K562 (cell line): ENCODE results near the gene ZNF473. TPM values are rescaled to one million over a fixed set of nuclear protein-coding genes. Genes with fewer than 3 reads are reported as not detected.

Source experiments
- ARID2 ChIP-seq: fragments of 450-650 bp; IDR thresholded peaks from 2 replicates; pipeline ENCODE4 v1.6.1; 2017; ENCODE audit warnings: antibody characterized with exemption, mild to moderate bottlenecking
- BRD9 ChIP-seq: fragments of 450-650 bp; IDR thresholded peaks from 2 replicates; pipeline ENCODE4 v1.6.1; 2018; ENCODE audit warnings: low read depth; ENCODE audit not compliant: partially characterized antibody
- CEBPG ChIP-seq, 3 experiments: fragments of 200-800 bp in 1 of 3; sonication (Bioruptor generic) in 1 of 3; sonication (generic) in 1 of 3; formaldehyde crosslinking in 1 of 3; IDR thresholded peaks in 2 of 3; conservative IDR thresholded peaks in 1 of 3; 2 replicates each; pipeline versions ENCODE4 v1.6.1 to v1.8.0; 2016 to 2022; ENCODE audit warnings: missing compliant biosample characterization in 2 of 3, missing genetic modification characterization in 2 of 3, mild to moderate bottlenecking in 1 of 3, missing genetic modification reagents in 1 of 3
- CGGBP1 ChIP-seq: fragments of 250-450 bp; sonication (Bioruptor Pico); IDR thresholded peaks from 2 replicates; pipeline ENCODE4 v1.9.0; 2021; ENCODE audit warnings: mild to moderate bottlenecking
- E2F5 ChIP-seq: sonication (generic); formaldehyde crosslinking; IDR thresholded peaks from 2 replicates; pipeline ENCODE4 v1.8.0; 2022; ENCODE audit warnings: mild to moderate bottlenecking, missing genetic modification reagents
- KAT2B ChIP-seq: IDR thresholded peaks from one replicate; pipeline ENCODE4 v1.6.1; 2012; ENCODE audit warnings: low read depth, mild to moderate bottlenecking, control low read depth, inconsistent platforms, low read length, moderate library complexity
- MLX ChIP-seq, 2 experiments: fragments of 450-650 bp in 1 of 2; sonication (generic) in 1 of 2; formaldehyde crosslinking; conservative IDR thresholded peaks; 2 replicates each; pipeline versions ENCODE4 v1.4.0 to v1.8.1; 2020 to 2022; ENCODE audit warnings: mild to moderate bottlenecking in 1 of 2, missing genetic modification reagents in 1 of 2
- NFIX ChIP-seq: fragments of 250-450 bp; sonication (Bioruptor Pico); IDR thresholded peaks from 2 replicates; pipeline ENCODE4 v1.4.0; 2020; ENCODE audit warnings: low read depth, mild to moderate bottlenecking, moderate library complexity
- NONO ChIP-seq, 2 experiments: fragments of 200-400 bp in 1 of 2; fragments of 450-650 bp in 1 of 2; formaldehyde crosslinking in 1 of 2; IDR thresholded peaks; 2 replicates each; pipeline ENCODE4 v1.6.1; 2017; ENCODE audit warnings: low read depth in 2 of 2, mild to moderate bottlenecking in 2 of 2, moderate library complexity in 2 of 2, low read length in 1 of 2
- PBX2 ChIP-seq, 2 experiments: IDR thresholded peaks in 1 of 2; conservative IDR thresholded peaks in 1 of 2; 2 replicates each; pipeline ENCODE4 v1.6.1; 2016; ENCODE audit warnings: low read depth in 2 of 2, mild to moderate bottlenecking in 1 of 2, missing compliant biosample characterization in 1 of 2, missing genetic modification characterization in 1 of 2, moderate library complexity in 1 of 2
- POLR3A ChIP-seq: IDR thresholded peaks from 2 replicates; pipeline ENCODE4 v1.6.1; 2011; ENCODE audit warnings: borderline replicate concordance, mild to moderate bottlenecking, moderate library complexity; ENCODE audit not compliant: insufficient read length, insufficient read depth; ENCODE audit errors: extremely low read depth
- SAFB2 ChIP-seq: fragments of 200-400 bp; formaldehyde crosslinking; IDR thresholded peaks from 2 replicates; pipeline ENCODE4 v1.6.1; 2018; ENCODE audit warnings: borderline replicate concordance, low read length, low read depth, moderate library complexity; ENCODE audit not compliant: severe bottlenecking
- SIX5 ChIP-seq, 2 experiments: IDR thresholded peaks; 2 replicates each; pipeline ENCODE4 v1.6.1; 2011; ENCODE audit warnings: low read length in 2 of 2, borderline replicate concordance in 1 of 2, low read depth in 1 of 2, mild to moderate bottlenecking in 1 of 2, moderate library complexity in 1 of 2; ENCODE audit not compliant: insufficient read depth in 1 of 2
- SREBF2 ChIP-seq: sonication (generic); formaldehyde crosslinking; IDR thresholded peaks from 2 replicates; pipeline ENCODE4 v1.4.0; 2020; ENCODE audit warnings: mild to moderate bottlenecking, missing genetic modification reagents
- TCF3 ChIP-seq: sonication (generic); formaldehyde crosslinking; IDR thresholded peaks from 2 replicates; pipeline ENCODE4 v1.4.0; 2020; ENCODE audit warnings: mild to moderate bottlenecking, missing genetic modification reagents
- ZNF41 ChIP-seq: fragments of 250-450 bp; sonication (Bioruptor Pico); conservative IDR thresholded peaks from 2 replicates; pipeline ENCODE4 v1.4.0; 2020; ENCODE audit warnings: mild to moderate bottlenecking
- ZNF511 ChIP-seq: sonication (generic); formaldehyde crosslinking; IDR thresholded peaks from 2 replicates; pipeline ENCODE4 v1.8.0; 2022; ENCODE audit warnings: mild to moderate bottlenecking, missing genetic modification reagents
- polyA plus RNA-seq, 8 experiments: library from polyadenylated mRNA; depleted of rRNA in 4 of 8; stranded (reverse) in 5 of 8; unstranded in 3 of 8; fragments of >200 nt; fragmentation: Nextera tagmentation in 2 of 8; fragmentation: Illumina TruSeq in 1 of 8; extraction: Ambion mirVana in 2 of 8; extraction: Trizol in 1 of 8; gene quantifications; 2 replicates each; pipeline versions ENCODE4 v1.2.1 to v1.2.3, GENCODE V29; 2011 to 2014; ENCODE audit warnings: inconsistent platforms in 1 of 8, missing spikeins in 1 of 8
- total RNA-seq, 7 experiments: library from RNA; depleted of rRNA in 6 of 7; stranded (reverse); fragments of >200 nt in 6 of 7; fragmentation: Illumina TruSeq in 2 of 7; extraction: Trizol in 2 of 7; gene quantifications; 2 replicates each; pipeline versions ENCODE4 v1.2.1 to v1.2.3, GENCODE V29; 2011 to 2021; ENCODE audit warnings: low replicate concordance in 1 of 7

ZNF473 gene
- total and polyA plus RNA-seq, 9 of the 15 experiments (the other 6 are each of a cell fraction or from before 2014, with no cell fraction given): 8.2 to 34.0 (median 28.5) TPM

GRCh38 chr19:50050406-50051227, 24.8 kb downstream of the ZNF473 start (continued):
- TF ChIP-seq SAFB2: no peak
- no peak for TF ChIP-seq TCF3 (CRISPR knock-in tag)
- no peak for TF ChIP-seq KAT2B
- no peak for TF ChIP-seq ZNF41 (CRISPR knock-in tag)
- TF ChIP-seq POLR3A: no peak
- TF ChIP-seq ZNF511 (CRISPR knock-in tag): no peak
- no peak for TF ChIP-seq MLX (CRISPR knock-in tag; conservative IDR thresholded peaks at IDR 0.05)
- TF ChIP-seq PBX2 (CRISPR knock-in tag; IDR thresholded peaks at IDR 0.05; ENCODE audit: low read depth): no peak
- no peak for TF ChIP-seq PBX2 (tag; conservative IDR thresholded peaks at IDR 0.05; ENCODE audit: low read depth)
- TF ChIP-seq ARID2: no peak
- TF ChIP-seq NONO (IDR thresholded peaks at IDR 0.05; ENCODE audit: low read depth in 2 of 2, low read length in 1 of 2): no peak
- no peak for TF ChIP-seq BRD9
- no peak for TF ChIP-seq CEBPG (CRISPR knock-in tag; IDR thresholded peaks at IDR 0.05)
- no peak for TF ChIP-seq CEBPG (tag; conservative IDR thresholded peaks at IDR 0.05 in 1 of 2, IDR thresholded peaks at IDR 0.05 in 1 of 2)
- TF ChIP-seq NFIX: no peak
- no peak for TF ChIP-seq SREBF2 (CRISPR knock-in tag)
- TF ChIP-seq SIX5 (IDR thresholded peaks at IDR 0.05; ENCODE audit: borderline replicate concordance in 1 of 2, insufficient read depth in 1 of 2, low read depth in 1 of 2, low read length in 2 of 2): no peak
- no peak for TF ChIP-seq CGGBP1 (CRISPR knock-in tag)
- TF ChIP-seq E2F5 (CRISPR knock-in tag): no peak
